ENCODE results near the gene ITPRIP.

- TF ChIP-seq CTCF (tag by site-specific recombination; IDR thresholded peaks at IDR 0.05) (peak; percentile 85), ZNF600 (tag by site-specific recombination; IDR thresholded peaks at IDR 0.05) (no peak)
These were observed 15.2 kb upstream of the ITPRIP start, which contains the start of gene CFAP58 for GRCh38 chr10:104353325-104354048.
